ENCODE measurements around the gene MT1F.

MT1F gene

GRCh38 chr16:56700195-56700594, 42.4 kb downstream of the MT1F start:
- no peak for DNase-seq (ENCODE audit: low read depth in 2 of 2)

GRCh38 chr16:56700631-56701030, 42.9 kb downstream of the MT1F start:
- DNase-seq (ENCODE audit: low read depth in 2 of 2): no peak

GRCh38 chr16:56701534-56701933, 43.8 kb downstream of the MT1F start:
- no peak for DNase-seq (ENCODE audit: low read depth in 2 of 2)

- no peak for DNase-seq (ENCODE audit: low read depth in 2 of 2)
These were observed 45.1 kb downstream of the MT1F start for GRCh38 chr16:56702836-56703235.
